Activated CD8-positive, alpha-beta memory T cell treated with anti-CD3 and anti-CD28 coated beads, Interleukin-2, amount 50 U/mL, for 4 hours (primary cell): ENCODE results near the gene LONRF2.

ENCODE experiments used
- DNase-seq: peaks from one replicate; pipeline ENCODE4 v3.0.0-alpha.2; 2020

LONRF2 gene

GRCh38 chr2:100274076-100274475, 48.2 kb downstream of the LONRF2 start:
- no peak for DNase-seq

DNA sequence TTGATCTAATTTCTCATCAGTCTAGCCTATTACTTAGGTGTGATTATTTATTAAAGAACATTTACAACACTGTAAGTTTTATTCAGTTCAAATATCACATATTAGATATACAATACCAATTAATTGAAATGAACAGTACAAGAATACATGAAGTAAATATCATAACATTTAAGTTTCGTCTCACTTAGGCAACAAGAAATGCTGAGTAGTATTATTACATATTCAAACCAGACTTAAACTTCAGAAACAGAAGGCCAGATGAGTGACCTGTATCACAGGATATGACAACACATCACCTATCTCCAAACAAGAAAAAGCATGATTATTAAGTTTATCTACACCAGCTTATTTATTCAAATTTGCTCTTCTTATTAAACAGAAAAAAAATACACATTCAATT, 48.9 kb downstream of the LONRF2 start:
- no peak for DNase-seq

- no peak for DNase-seq
Measured at GRCh38 chr2:100272841-100273329, 49.4 kb downstream of the LONRF2 start.

DNA sequence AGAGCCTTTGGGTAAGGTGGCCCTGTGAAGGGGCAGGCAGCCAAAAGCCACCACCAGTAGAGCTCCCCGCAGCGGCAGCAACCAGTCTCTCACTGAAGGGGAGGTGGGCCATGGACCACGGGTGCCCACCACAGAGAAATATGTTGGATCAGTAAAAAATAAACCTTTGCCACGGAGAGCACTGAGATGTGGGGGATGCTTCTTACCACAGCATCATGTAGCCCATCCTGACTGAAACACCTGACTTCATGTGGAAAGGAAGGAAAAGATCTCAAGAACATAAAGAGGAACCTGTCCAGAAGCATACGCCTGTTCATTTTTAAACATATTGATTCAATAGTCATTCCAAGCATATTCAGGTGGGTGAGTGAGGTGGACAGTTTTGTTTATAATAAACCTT, 51.1 kb downstream of the LONRF2 start:
- DNase-seq: no peak

GRCh38 chr2:100270381-100271146, 51.7 kb downstream of the LONRF2 start:
- DNase-seq: no peak

GRCh38 chr2:100269889-100270288, 52.4 kb downstream of the LONRF2 start:
- no peak for DNase-seq

GRCh38 chr2:100268986-100269385, 53.3 kb downstream of the LONRF2 start:
- DNase-seq: no peak

DNA sequence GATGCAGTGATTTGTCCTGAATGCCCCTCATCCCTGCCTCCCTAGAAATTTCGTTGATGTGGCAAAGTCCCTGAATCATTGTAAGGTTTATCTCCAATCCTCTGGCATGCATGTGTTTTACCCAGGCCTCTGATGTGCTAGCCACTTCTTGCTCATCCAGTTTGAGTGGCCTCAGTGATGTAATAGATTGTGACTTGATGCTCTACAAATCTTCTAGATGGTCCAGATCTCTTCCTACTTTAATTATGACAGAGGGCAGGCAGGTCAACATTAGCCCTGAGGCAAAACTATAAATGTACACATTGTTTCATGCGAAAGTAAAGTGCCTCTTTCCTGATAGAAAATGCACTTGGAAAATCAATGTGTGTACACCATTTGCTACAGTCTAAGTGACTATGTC, 54.5 kb downstream of the LONRF2 start:
- DNase-seq: no peak

DNA sequence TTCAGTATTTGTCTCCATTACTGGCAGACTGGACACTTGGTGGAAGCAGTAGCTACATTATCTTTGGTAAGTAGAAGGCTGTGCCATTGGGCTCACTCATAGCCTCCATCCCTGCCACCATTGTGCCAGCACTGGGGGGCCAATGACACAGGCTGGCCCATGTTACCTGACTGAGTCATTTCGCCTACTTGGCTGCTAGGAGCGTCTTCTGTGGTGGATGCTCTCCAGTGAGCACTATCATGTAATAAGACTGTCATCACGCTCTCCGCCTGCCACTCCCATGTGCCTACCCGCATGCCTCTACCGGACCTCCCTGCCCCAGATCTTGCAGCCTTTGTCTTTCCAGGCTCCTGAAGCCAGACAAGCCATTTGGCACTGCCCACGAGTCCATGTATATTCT, 56.2 kb downstream of the LONRF2 start:
- DNase-seq: no peak

DNA sequence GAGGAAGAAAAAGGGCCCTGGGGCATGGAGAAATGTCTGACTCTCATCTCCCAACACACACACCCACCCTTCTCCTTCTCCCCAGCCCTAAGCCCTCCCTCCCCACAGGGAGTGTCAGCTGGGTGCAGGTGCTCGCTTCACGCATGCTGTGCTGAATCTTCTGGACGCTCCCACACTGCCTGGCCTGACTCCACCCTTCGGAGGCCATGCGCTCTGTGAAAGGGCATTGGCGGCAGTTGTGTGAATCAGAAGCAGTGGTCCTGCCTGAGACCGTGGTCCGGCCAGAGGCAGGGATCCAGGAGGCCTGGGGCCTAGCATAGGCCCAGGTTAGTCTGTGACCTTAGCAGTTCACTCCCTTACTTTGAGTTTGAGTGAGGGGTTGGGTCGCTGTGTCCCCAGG, 57.1 kb downstream of the LONRF2 start:
- DNase-seq: no peak

GRCh38 chr2:100264651-100265050, 57.6 kb downstream of the LONRF2 start:
- DNase-seq: no peak

DNA sequence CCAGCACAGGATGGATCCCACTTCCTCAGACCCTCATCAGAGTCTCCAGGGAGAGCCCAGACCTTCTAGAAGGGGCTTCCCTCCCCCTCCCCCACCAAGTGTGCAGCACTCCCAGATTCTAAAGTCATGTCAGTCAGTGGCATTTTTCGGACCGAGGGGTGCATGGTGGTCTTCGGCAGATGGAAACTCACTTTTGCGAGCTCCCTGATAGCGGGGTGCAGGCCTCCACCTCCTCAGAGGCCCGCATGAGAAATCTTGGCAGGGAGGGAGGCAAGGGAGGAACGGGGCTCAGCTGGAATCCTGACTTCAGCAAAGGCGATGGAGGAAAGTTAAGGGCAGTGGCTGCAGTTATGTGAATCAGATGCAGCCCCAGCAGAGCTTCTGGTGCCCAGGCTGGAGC, 58.2 kb downstream of the LONRF2 start:
- DNase-seq: no peak

- DNase-seq: peak; percentile 57
Measured at GRCh38 chr2:100262555-100263320, 59.6 kb downstream of the LONRF2 start.

- DNase-seq: no peak
Measured at GRCh38 chr2:100262046-100262445, 60.3 kb downstream of the LONRF2 start.

DNA sequence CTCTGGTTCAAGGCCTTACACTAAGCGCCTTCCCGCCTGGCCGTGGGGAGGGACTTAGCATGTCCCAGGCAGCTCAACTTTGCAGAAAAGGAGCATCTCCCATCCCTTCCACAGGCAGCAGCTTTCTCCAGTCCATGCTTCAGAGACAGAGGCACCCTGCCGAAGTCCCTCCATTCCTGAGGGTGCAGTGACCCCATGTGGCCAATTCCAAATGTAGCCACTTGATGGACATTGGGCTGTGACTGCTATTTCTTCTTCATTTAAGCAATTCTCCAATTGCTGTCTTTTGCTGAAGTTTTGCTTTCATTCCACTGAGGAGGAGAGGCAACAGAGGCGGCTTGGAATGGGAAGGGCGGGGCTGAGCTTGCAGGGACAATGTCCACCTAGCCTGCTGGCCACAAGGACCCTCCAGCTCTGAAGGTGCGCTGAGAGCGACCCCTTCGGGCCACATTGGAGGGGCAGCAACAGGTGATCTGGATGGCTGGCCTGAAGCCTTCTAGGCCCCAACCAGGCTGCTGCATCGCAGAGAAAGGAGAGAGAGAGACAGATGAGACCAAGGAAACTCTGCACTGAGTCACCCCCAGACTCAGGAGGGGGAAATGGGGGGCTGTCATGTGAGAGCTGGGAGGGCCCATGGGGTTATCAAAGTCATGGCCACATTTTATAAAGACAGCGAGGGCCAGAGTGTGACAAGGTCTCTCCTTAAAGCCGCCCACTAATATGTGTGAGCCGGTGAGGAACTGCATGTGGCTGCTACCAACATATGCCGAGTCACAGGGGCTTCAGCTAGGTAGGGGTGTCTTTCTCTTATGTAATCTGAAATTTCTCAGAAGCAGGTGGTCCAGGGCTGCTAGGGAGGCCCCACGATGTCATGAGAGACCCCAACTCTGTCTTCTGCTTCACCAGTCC, 61.3 kb downstream of the LONRF2 start:
- no peak for DNase-seq

DNA sequence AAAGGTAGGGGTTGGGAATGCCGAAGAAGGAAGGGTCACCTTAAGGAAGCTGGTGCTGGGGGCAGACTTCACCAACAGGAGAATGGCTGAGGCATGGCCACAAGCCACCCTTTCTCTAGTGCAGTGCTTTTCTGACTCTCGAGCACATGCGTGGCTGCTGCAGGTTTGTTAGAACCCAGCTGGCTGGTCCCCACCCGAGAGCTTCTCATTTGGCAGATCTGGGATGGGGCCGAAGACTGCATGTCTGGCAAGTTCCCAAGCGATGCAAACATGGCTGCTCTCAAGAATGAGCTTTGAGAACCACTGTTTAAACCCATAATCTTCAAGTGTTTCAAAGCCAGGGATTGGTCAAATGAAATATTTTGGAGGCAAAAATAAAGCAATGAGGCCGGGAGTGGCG, 63.2 kb downstream of the LONRF2 start:
- DNase-seq: no peak

- DNase-seq: no peak
Measured at GRCh38 chr2:100257939-100258338, 64.4 kb downstream of the LONRF2 start.

DNA sequence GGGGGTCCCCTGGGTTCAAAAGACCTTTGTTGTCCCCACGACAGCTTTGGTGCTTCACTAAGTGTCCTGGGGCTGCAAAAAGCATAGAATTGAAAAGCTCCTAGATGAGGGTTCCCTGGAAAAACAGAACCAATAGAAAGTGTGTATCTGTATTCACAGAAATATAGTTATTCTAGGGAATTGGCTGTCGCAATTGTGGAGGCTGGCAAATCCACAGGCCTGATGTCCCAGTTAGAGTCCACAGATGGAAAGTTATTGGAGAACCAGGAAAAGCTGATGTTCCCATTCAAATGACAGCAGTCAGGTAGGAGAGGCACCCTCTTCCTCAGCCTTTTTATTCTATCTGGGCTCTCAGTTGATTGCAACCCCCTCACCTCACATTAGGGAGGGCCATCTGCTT, 65.5 kb downstream of the LONRF2 start:
- no peak for DNase-seq

DNA sequence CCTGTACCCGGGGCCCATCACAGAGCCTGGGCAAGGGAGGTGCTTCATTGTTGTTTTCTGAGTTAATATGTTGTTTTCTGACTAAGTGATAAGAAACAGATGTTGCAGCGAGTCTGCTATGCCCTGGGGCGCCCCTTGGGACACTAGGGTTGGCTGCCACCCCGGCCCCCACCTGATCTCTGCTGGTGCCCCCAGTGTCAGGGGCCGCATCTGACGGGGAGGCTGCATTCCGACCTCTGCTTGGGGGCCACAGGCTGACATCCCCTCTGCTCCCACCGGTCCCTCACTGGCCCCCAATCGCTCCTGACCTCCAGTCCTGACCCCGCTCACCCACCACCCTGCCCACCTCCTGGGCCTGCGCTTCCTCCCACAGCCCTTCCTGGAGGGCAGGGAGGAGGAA, 65.9 kb downstream of the LONRF2 start:
- DNase-seq: no peak

GRCh38 chr2:100254646-100255210, 67.6 kb downstream of the LONRF2 start:
- DNase-seq: no peak

GRCh38 chr2:100253786-100254185, 68.5 kb downstream of the LONRF2 start:
- no peak for DNase-seq

- DNase-seq: no peak
Measured at GRCh38 chr2:100252811-100253698, 69.2 kb downstream of the LONRF2 start.
